Measurements from ENCODE around the gene AK1. TPM values are rescaled to one million over a fixed set of nuclear protein-coding genes. Genes with fewer than 3 reads are reported as not detected.

The AK1 gene
- total RNA-seq, 1 donor from 2014 or later: 60.2 TPM

DNA sequence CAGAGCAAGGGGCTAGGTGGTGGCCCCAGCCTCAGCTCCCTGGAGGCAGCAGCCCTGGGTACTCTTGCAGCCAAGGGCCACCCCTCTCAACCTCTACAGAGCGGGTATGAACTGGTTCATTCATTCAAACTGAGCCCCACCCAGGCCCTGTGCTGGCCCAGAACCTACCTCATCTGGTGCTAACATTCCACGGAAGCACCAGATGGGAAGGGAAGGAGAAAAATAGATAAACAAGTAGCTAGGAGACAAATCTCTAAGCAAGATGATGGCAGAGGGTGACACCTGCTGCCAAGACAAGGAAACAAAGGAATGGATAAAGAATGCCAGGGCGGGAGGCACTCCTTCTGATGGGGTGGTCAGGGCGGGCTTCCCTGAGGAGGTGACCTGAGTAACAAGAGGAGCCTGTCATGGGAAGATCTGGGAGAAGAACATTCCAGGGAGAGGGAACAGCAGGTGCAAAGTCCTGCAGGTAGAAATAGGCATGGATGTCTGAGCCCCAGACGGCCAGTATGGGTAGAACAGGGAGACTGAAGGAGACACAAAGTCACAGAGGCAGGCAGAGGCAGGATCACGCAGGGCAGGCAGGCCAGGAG lies 33.2 kb upstream of the AK1 start:
- intact Hi-C loops (cut with micrococcal nuclease): loop anchor here (1.0 to 10.0 kb wide), 3 partner anchors 7 to 460 kb away; partner anchors contain the start of genes LRSAM1 and RPL12

DNA sequence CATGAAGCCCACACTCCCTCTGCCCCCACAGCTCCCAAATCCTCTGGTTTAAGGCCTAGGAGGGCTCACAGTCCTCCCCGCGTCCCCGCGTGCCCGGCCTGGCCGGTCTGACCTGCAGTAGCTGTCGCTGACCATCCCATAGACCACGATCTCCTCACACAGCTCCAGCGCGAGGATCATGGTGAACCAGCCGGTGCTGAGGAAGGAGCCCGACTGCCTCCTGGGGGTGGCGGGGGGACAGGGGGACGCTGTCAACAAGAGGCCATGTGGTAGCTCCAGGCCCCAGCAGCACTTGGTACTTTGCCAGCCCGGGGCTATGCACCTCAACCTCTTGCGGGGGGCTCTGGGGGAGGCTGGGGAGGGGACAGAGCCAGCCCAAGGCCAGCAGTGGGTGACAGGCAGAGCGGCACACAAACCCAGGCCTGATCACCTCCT lies 32.4 kb upstream of the AK1 start:
- intact Hi-C loops (cut with micrococcal nuclease): loop anchor here (2.0 to 10.0 kb wide), 2 partner anchors 345 to 459 kb away; partner anchors contain the start of genes LRSAM1 and RPL12

DNA sequence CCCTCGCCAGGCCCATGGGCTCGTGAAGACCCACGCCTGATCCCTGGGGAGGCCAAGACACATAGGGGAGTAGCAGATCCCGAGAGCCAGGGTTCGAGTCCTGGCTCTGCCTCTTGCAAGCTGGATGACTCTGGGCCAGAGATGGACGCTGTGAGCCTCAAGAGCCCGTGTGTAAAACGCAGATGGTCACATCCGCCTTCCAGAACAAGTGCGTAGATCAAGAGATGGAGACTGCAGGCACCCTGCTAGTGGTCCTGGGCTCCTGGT lies 31.1 kb upstream of the AK1 start:
- intact Hi-C loops (cut with micrococcal nuclease): no loop called here

DNA sequence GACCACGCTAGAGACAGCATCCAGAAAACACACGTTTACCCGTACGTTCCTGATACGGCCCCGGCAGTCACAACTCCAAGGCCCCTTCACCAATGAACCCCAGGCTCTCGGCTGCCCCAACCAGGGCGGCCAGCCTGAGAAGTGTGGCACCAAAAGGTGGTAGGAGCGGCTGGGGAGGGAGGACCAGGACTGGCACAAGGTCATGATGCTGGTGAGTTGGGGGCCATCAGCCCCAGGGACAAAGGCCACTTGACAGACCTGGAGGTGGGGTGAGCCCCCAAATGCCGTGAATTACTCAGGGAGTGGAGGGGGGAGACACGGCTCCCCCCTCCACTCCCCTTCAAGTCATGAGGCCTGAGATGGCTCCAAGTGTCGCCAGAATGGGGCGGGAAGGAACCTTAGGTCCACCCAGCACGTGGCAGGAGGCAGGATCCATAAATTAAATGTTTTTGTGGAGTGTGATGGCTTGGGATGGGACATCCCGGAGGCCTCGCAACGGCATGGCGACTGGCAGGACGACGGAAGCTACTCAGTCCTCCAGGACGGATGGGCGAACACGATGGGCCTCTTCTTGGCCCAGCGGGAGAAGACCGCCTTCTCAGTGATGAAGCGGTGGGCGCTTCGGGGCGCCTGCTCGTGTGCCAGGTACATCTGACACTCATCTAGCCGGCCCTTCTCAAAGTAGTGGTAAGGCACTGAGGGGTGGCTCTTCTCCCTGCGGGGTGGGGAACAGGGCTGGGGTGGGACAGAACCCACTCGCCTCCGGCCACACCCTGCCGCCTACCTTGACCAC lies 30.6 kb upstream of the AK1 start:
- intact Hi-C loops (cut with micrococcal nuclease): no loop called here

DNA sequence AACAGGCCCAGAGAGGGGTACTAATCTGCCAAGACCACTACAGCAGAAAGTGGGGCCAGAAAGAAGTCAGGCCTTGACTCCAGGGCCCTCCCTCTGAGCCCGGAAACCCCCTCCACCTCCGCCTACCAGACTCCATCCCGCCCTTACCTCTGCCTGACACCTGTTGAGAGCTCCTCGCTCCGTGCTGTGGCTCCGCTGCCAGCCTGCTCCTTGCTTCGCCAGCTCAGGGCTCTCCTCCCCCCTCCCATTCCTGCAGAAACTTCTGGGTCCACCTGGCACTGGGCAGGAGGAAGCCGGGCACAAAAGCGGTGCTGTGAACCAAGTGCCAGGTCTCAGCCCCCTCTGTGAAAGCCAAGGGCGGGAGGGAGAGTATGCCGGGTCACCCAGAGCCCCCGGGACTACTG lies 28.3 kb upstream of the AK1 start:
- intact Hi-C loops (cut with micrococcal nuclease): loop anchor here (1.0 to 2.0 kb wide), 8 partner anchors 7 to 293 kb away; partner anchors contain the start of genes FPGS, NAIF1, PIP5KL1 and STXBP1

DNA sequence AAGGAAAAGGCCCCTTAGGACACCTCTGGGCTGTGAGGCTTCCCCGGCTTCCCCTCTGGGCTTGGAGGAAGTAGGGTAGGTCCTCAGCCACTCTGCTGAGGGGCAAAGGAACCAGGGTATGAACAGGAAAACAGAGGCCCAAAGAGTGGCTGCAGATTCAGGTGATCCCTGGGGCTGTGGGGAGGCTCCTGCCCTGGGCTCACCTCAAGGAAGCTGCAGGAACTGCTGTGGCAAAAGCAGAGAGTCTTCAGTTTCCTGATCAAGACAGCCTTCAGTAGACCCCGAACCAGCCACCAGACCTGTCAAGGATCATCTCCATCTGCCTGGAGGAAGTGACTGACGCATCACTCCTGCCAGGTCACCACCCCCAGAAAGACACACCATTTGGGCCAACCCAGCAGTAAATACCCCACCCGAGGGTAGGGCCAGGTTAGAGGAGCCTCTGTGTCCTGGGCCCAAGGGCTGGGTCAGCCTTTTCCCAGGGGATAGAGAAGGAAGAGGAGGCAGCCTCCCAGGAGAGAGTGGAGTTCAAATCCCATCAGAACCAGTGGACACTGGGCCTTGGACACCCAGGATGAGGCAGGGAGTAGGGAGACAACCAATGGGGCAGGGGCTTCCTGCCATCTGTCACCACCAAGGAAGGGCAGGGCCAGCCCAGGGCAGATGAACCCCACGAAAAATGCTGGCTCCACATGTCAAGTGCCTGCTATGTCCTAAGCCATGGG lies 27.7 kb upstream of the AK1 start:
- intact Hi-C loops (cut with micrococcal nuclease): loop anchor here (1.0 to 2.0 kb wide), 4 partner anchors 26 to 162 kb away; partner anchors contain the start of genes FPGS, NAIF1 and PIP5KL1

DNA sequence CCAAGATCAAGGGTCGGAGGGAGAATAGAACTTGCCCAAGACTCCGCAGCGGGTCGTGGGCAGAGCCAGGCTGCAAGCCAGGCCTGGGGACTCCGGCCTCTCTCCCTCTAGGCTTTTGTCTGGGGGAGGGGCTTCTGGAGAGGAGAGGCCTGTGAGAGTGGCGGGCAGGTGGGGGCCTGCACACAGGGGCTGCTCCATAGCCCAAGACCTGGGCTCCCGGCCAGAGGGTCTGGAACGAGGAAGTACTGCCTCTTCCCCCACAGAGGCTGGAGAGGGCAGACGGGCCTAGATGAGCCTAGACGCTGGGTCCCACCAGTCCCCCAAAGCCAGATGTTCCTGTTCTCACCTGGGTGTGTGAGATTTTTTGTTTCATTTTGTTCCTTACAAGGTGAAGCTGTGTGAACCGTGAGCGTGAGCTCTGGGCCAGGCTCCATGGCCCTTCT lies 27.1 kb upstream of the AK1 start:
- intact Hi-C loops (cut with micrococcal nuclease): loop anchor here (1.0 to 2.0 kb wide), 4 partner anchors 26 to 163 kb away; partner anchors contain the start of genes FPGS, NAIF1 and PIP5KL1

DNA sequence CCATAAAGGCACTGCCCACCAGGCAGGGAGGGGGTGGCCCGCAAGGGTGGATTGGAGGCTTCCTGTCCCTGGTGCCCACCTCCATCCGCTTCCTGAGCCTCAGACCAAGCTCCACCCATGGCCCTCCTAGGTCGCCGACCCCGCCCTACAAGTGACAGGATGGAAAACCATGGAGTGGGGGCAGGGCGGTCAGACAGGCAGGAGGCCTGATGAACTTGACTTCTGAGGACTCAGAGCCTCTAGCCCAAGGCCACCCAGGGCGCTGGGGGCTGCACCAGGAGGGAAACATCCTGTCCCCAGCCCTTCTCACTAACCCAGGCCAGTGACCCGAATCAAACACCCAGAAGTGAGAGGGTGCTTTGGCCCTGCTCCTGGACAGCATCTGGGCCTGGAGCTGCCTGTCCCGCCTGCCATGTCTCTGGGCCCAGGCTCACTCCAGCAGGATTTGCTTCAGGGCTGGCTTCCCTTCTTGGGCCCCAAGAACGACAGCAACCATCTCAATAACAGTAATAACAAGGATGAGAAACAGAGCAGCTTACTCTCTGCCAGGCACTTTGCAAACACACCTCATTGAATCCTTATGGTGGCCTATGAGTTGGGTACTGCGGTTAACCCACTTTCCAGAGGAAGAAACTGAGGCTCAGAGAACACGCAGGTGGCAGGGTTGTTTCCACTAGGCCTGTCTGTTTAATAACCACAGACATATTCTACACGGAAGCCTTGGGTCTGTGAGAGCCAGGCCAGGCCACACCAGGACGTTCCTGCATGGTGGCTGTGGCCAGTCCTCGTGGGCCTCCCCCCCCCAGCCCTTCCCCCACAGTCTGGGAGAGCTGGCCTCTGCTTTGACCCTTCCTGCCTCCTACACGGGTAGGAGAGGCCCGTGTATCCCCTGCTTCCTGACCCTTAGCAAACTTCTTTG lies 26.3 kb upstream of the AK1 start:
- intact Hi-C loops (cut with micrococcal nuclease): loop anchor here (1.0 to 2.0 kb wide), 5 partner anchors 7 to 133 kb away; partner anchors contain the start of genes FPGS, PIP5KL1 and ST6GALNAC4

DNA sequence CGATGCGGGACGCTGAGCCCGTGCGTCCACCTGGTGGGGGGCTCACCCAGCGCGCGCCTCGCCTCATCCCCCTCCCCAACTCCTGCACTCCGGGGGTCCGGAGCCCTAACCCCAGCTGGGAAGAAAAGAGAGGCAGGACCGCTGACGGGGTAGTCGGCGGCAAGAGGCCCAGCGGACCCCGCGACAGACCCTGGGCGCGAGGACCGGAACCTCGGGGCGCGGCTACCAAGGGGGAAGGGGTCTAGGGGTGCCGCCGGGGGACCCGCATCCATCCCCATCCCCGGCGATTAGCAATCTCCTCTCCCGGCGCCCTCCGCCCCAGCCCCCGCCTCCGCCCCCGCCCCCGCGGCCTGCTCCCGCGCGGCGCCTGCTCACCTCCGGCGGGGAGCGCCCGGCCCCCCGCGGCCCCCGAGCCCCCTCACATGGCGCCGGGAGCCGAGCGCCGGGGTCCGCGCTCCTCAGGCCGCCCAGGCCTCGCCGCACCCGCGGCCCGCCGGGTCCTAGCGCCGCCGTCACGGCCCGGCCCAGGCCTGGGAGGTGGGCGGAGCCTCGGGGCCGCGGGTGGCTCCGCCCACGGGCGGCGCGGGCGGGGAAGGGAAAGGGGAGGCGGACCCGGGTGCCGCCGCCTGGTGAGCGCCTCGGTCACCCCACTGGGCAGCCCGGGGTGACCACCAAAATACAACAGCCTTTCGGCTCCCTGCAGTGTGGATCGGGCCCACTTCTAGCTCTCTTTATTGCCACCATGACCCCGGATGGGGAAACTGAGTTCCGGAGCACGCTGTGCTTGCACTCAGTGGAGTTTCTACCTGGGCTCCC lies 21.9 kb upstream of the AK1 start, which contains the start of gene ST6GALNAC6:
TSS of gene ST6GALNAC6 (minus strand) at position 476 of the 816 bp plus-strand sequence. CDS start 1,622 bp downstream, outside the sequence.
- intact Hi-C loops (cut with micrococcal nuclease): loop anchor here (1.0 kb wide), 3 partner anchors 18 to 128 kb away; partner anchors contain the start of gene ST6GALNAC4

DNA sequence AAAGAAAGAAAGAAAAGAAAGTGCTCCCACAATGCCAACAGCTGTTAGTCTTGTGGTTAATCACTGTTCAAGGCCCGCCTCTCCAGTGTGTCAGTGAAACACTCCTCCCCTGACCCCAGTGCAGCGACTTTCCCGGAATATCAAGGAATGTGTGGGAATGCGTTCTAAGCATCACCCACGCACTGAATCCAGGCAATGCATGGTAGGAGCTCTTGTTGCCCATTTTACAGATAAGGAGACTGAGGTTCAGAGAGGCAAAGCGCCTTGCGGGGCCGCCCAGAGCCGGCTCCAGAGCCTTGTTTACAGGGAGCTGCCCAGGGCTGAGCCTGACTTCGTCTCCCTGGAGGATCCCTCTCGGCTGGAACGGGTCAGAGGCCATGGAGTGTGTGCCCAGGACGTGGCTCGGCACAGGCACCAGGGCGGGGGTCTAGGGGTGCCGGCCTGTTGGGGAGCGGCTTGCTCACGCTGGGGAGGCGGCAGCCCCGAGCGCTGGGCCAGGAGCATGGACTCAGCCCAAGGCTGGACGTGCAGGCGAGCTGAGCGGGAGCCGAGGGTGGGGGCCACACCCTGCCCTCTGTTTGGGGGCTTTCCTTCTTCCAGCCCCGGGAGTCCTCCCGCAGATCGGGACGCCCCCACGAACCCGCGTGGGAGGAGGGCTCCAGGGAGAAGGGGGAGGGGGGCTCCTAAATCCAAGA lies 21.1 kb upstream of the AK1 start:
- intact Hi-C loops (cut with micrococcal nuclease): loop anchor here (1.0 kb wide), 4 partner anchors 8 to 127 kb away; partner anchors contain the start of gene ST6GALNAC4

DNA sequence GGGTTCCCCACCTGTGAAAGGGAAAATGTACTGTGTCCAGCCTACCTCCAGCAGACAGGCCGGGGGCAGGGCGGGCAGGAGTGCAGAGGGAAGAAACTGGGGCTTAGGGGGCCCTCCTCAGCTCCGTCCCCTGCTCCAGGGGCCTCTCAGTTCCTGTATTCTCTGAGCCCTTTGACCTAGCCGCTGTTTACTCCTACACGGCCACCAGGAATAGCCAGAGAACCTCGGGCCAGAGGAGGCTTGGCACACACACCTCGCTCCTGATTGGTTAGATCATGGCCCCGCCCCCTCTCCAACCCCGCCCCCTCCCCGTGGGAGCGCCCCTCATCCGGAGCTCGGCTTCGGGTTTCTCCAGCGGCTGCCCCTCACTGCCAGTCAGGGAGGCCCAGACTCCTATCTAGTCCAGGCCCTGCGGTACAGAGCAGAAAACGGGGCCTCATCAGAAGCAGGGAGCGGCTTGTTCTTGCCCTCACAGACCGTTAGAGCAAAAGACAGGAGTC lies 19.8 kb upstream of the AK1 start:
- intact Hi-C loops (cut with micrococcal nuclease): no loop called here

DNA sequence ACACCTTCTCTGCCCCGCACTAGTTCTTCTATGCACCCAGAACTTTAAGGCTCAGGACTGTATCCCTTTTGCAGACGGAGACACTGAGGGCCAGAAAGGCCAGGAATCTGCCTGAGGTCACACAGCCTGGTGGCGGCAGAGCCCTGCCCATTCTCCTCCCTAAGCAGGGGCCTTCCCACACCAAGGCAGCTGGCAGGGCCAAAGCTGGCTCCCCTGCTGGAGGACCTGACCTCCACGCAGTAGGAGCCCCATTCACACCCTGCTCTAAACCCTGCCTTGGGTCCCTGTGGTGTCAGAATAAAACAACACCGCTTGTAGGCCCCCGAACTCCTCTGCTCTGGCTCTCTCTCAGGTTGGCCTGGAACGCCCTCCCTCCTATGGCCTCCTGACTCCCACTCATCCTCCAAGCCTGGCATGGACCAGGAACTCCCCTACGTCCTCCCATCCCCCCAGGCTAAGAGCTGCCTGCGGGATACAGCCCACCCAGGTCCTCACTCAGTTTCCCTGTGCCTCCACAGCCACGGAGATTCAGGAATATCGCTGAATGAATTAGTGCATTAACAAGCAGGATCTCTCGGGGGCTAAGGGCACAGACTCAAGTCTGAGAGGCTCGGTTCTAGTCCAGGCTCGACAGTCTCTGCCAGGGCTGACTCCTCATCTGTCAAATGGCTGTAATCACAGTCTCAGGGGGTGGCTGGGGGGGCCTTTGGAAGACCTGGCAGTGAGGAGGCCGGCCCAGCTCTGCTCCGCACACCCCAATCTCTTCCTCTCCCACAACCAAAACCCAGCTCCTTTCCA lies 19.1 kb upstream of the AK1 start:
- intact Hi-C loops (cut with micrococcal nuclease): no loop called here

DNA sequence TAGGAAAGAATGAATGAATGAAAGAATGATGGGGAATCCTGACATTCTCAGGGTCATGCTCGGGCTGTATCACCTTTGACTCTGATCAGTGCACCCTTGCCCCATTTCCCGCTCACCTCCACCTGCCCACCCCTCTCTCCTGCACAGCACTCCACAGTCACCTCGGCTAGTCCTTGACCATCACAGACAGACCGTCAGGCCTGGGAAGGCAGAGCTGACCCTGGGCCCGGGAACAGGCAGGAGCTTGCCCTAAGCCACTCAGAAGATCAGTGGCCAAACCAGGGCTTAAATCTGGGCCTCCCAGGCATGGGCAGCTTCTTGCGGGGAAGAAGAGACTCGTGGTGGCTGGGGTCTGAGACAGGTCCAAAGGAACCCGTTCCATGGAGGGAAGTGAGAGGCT lies 18.3 kb upstream of the AK1 start:
- intact Hi-C loops (cut with micrococcal nuclease): no loop called here

DNA sequence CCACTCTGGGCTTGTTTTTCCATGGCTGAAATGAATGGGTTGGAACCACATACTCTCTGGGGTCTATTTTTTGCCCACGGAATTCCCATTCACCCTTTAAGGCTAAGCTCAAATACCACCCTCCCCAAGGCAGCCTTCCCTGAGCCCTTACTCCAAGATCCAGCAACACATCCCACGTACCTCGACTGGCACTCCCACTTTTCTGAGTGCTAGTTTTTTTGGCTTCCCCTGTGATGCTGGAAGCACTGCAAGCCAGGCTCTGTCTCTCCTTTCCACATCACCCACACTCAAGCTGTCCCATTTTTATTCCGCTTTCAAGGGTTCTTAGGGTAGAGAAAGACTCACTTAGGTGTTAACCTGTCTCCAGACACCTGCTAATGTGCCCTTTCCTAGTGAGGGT lies 15.9 kb upstream of the AK1 start:
- intact Hi-C loops (cut with micrococcal nuclease): no loop called here

DNA sequence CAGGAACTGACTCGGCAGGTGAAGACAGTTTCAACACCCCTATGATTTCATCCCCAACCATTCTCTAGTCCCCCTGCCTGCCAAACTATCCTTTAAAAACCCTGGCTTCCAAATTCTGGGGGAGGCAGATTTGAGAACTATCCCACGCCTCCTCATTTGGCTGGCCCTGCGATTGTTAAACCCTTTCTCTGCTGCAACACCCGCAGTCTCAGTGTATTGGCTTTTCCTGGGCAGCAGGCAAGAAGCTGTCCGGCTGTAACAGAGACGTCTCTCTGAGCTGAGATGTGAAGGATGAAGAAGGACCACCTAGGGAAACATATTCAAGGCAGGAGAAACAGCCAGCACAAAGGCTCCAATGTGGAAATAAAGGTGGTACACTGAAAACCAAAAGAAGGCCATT lies 15.4 kb upstream of the AK1 start:
- intact Hi-C loops (cut with micrococcal nuclease): no loop called here

DNA sequence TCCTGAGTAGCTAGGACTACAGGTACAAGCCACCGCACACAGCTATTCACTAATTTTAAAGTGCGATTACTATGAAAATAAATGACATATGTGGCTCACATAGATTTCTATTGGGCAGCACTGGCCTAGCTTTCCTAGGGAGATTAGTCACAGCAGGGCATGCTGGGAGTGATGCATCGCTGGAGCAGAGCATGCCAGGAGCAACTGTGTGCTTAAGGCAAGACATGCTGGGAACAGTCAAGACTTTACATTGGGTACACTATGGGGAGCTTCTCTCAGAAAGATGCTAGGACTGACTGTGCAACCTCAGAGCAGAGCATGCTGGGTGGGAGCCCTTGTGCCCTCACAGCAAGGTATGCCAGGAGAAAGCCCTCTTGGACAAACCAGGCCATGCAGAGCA lies 12.6 kb upstream of the AK1 start:
- intact Hi-C loops (cut with micrococcal nuclease): no loop called here

DNA sequence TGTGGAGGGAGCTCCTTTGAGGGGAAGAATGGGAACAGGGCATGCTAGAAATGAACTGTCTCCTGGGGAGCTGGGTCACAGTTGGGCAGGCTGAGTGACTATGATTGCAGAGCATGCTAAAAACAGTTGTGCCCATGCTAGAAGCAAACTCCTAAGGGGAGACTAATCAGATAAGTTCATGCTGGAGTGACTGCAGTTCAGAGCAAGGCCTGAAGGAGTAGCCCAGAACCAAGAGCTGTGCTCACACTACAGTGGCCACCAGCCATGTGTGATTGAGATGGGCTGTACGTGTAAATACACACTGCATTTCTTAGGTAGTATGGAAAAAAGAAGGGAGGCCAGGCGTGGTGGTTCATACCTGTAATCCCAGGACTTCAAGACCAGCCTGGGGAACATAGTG lies 10.3 kb upstream of the AK1 start:
- intact Hi-C loops (cut with micrococcal nuclease): no loop called here

DNA sequence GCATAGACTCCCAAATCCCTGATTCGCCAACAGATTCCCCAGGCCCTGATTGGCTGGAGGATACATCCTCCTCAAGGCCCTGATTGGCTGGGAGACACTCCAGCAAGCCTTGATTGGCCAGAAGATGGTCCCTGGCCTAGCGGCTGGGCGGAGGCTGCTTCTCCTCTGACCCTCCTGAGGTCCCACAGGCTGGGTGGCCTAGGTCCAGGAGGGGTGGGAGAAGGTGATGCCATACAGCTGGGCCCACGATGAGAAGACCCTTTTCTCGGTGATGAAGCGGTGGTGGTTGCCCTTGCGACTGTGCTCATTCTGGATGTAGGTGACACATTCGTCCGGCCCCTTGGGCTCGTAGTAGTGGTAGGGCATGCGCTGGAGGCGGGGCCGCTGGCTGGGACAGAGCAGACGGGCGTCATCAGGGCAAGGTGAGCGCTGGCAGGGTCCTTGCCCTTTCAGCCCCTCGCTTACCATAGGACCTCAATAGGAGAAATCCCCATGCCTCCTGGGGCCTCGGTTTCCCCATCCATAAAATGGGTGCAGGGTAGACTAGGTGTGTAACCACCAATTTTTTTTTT lies 9.0 kb upstream of the AK1 start:
- intact Hi-C loops (cut with micrococcal nuclease): no loop called here
